Hematopoietic multipotent progenitor cell treated with erythropoietin and hydrocortisone succinate and interleukin-3 and kit ligand, for 17 days (in vitro differentiated cells): ENCODE data around the gene KANSL1.
"Not testable (repeated sequence)": the region's sequence is repeated elsewhere in the genome, so short reads cannot be mapped to it uniquely, and the experiment has no call there.

Source experiments
- DNase-seq: peaks from one replicate; pipeline ENCODE4 v3.0.0-alpha.2; 2015; ENCODE audit warnings: low spot score

KANSL1 gene

DNA sequence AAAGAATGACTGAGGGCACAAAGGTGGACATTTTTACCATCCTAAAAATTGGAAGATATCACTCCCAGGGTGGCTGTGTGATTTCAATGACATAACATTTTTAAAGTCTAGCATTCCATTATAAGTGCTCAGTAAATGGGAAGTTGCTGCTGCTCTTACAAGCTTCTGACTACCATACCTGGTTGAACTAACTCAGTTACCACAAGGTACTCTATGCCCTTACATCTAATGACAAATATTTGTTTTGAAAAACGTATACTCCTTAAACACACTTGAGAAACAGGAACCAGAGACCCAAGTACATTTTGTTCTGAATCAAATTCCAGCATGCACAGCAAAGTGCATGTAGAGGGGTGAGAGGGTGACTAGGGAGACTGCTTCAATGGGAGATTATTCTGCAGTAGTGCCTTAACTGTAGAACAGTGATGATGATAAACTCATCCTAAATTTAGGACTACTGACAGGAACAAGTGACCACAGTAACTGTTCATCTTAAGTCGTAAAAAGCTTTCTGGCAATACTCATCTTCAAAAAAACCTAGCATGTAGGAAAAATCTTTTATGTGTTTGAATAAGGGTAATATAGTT is 83.5 kb downstream of the KANSL1 start:
- no peak for DNase-seq

DNA sequence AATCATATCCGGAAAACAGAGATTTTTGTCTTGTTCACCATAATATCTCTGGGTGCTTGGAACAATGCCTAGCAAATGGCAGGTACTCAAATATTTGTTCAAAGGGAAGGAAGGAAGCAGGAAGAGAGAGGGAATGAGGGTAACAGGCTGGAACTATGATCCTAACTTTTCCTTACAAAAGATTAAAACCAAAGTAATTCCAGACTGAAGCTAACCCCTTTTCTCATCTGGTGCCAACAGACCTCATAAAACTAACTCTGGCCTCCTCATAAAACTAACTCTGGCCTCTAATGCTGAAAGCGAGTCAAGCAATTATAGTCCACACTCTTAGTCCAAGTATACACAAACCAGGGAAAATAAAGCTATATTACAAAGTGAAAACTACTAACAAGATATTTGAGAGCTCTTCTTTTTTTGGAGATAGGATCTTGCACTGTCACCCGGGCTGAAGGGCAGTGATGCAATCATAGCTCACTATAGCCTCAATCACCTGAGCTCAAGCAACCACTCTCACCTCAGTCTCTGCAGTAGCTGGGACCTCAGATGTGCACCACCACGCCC is 84.6 kb downstream of the KANSL1 start:
- no peak for DNase-seq

DNA sequence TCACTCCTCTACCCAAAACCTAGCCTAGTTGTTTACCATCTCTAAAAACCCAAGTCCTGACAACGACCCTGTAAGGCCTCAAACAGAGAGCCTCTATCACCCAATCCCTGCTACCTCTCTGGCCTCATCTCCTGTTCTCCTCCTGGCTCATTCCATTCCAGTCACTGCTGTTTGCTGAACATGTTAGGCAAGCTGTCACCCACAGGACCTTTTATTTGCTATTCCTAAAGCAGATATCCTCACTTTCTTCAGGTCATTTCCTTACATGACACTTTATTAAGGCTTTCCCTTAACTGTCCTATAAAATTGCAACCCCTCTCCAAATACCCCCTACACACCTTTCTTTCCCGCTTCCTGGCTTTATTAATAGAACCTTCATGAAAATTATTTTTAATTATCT is 85.1 kb downstream of the KANSL1 start:
- DNase-seq: no peak

DNA sequence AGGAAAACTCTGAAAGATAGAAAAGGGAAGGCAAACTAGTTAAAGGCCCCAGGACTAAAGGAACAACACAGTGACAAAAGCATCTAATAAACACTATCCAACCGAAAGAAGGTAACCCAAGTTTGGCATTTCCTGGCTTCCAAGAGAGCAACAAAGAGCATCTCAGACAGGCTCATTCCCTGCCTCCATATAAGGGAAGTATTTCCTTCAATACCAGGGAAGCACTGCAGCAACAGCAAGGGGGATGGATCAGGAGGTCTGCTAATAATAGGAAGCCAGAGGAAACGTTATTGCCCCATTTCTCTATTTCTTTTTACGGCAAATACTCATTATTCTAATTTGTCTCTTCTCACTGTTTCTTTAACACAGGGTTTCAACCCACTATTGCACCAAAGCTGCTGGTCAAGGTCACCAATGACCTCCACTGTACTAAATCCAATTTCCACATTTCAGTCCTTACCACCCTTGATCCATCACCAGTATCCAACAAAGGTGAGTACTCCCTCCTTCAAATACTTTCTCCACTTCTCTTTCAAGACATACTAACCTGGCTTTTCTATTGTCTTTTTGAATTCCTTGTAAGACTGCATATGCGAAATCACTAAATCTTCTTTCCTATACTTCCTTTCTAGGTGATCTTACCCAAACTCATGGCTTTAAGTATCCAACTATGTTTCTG is 86.1 kb downstream of the KANSL1 start:
- DNase-seq: no peak

DNA sequence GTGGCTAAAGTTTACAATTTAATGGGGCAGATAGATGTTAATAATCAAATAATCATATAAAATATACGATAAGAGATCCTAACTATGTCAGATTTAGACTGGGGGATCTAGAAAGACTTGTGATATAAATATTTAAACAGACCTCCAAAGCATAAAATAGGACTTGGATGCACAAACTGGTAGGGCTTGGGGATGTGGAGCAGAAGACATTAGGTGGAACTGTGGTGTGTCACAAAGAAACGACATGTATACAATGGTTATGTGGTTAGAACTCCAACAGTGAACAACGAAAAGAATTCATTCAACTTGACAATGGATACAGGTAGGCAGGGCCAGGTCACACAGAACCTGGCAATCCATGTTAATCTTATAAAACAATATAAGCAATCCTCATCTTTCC is 90.4 kb downstream of the KANSL1 start:
- not testable (repeated sequence) for DNase-seq

DNA sequence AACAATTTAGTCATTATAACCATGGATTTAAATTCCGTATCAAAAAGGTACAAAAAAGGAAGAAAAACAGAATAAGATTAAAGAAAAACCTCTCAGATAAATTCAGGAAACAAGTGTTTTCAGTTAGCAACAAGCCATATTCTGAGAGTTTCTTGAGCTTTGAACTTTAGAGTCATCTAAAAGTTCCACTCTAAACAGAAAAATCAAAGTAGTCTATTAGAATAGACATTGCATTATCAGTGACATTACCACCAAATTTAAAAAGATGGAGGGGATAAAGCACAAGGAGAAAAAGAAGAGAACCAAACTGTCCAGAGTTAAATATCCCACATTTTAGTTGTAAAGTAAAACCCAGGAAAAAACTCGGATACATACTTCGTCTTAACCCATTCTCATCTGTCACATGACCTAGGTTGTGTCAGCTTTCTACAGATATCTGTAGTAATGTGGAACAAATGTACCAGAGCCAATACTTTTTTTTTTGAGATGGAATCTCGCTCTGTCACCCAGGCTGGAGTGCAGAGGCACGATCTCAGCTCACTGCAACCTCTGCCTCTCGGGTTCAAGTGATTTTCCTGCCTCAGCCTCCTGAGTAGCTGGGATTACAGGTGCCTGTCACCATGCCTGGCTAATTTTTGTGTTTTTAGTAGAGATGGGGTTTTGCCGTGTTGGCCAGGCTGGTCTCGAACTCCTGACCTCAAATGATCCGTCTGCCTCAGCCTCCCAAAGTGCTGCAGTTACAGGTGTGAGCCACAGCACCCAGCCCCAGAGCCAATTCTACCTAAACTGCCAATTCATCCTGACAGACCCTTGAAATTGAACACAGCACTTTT is 91.2 kb downstream of the KANSL1 start:
- not testable (repeated sequence) for DNase-seq

DNA sequence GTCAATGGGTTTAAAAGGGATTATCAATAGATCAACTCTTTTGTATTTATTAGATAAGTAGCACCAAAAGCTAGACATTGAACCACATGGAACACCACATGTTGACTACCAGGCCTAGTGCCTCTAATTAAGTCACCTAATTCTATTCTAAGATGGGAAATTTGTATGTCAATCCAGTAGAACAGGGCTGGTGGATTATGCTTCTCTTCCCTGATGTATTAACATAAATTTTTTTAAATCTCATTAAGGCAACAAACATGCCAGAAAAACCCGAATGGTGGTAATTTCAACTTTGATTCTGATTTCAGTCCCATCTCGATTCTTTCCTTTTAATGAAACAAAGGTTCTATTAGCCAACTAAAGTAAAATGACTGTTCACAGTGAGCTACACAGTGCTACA is 92.6 kb downstream of the KANSL1 start:
- no peak for DNase-seq

DNA sequence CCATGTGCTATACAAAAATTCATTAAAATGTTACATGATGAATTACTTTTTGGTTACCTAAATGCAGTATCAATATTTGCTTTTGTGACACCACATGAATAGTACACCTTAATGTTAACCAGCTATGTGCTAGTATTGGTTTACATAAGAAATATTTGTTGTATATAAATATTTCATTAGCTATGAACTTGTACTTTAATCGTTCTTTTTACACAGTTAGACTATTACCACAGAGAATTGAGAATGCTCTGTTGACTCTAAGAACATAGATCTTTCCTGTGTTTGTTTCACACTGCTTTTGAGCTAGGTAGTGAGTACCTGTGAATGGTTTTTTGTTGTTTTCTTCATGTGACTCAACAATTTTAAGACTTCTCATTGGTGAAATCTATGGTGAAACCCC is 93.4 kb downstream of the KANSL1 start:
- no peak for DNase-seq

DNA sequence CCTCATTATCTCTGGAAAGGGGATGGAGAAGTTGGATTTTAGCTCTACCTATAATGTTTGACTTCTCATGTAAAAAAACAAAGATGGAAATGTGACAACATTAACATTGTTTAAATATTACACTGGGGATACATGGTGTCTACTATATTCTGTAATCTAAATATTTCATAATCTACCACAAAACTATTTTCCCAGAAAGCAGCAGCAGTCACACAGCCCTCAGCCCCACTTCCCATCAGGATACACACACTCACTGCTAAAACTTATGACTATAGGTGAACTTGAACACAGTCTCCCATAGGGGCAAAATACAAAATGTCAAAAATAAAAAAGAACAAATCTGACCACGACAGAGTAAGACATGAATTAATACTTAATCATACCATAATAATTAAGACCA is 95.7 kb downstream of the KANSL1 start:
- no peak for DNase-seq

DNA sequence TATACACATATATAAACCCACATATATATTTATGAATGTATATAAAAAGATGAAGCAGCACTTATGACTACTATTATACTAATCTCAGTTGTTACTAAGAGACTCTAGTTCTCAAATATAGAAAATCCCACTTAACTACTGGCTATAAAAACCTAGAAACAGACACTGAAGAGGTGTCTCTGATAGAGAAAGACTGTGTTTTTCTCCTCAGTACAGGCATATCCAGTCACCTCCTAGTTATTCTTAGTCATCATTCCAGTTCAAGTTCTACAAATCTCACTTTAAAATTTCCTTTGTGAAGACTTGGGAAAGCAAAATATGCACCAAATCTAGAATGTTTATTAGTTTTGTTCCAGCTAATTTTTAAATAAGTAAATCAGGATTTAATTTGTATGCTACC is 100.2 kb downstream of the KANSL1 start:
- no peak for DNase-seq

DNA sequence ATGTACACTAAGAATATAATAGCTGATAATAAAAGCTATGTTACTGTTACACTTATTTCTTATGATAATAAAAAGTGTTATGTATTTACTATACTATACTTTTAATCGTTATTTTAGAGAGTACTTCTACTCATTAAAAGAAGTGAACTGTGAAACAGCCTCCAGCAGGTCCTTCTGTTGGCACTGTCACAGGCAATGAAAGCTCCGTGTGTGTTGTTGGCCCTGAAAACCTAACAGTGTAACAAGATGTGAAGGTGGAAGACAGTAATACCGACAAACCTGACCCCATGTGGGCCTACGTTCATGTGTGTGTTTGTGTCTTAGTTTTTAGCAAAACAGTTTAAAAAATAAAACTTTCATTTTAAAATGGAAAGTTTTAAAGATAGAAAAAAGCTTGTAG is 102.4 kb downstream of the KANSL1 start:
- no peak for DNase-seq

DNA sequence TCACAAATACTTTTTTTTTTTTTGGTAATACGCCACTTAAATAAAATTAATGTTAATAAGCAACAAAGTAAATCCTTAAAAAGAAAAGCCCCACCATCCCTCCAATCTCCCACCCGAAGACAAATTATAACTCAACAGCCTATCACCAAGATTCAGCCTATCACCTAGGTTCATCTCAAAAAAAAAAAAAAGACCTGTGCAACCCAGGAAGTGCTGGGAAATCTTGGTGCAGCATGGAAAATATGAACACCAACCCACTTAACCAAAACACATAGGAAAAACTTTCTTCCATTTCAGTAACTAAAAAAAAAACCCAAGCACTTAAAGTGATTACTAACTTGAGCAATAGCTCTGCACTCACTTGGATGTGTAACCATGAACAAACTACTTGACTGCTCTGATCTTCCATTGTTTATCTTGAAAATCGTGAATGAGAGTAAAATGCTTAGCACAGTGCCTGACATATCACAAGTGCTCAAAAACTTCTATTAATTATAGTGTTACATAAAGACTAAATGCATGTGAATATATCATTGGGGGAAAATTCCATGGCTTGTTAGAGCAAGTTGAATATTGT is 103.8 kb downstream of the KANSL1 start:
- no peak for DNase-seq

DNA sequence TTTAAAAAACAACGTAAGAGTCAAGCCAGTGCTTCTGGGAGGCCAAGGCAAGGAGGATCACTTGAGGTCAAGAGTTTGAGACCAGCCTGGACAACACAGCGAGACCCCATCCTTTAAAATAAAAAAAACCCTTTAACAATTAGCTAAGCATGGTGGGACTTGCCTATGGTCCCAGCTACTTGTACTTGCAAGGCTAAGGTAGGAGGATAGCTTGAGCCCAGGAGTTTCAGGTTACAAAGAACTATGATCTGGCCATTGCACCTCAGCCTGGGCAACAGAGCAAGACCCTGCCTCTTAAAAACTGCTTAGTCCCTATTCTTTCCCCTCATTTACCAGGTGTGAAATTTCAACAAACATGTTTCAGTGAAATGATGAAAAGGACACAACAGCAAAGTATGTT is 104.6 kb downstream of the KANSL1 start:
- no peak for DNase-seq

DNA sequence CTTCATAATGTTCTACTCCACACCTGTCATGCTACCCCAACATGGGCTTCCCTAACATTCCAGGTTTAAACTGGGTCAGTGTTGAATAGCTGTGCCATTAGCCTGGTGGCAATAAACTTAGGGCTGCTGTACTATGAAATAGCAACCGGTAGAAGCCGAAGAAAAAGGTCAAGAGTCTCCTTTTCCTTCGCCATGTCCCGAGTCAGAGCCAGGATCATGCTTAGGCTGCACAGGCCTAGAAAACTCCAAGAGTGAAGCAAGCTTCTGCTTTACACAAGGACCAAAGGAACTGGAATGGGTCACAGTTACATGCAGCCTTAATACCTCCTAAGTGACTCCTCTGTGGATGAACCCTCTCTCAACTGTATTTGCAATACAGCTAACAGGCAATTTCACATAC is 105.4 kb downstream of the KANSL1 start:
- not testable (repeated sequence) for DNase-seq

DNA sequence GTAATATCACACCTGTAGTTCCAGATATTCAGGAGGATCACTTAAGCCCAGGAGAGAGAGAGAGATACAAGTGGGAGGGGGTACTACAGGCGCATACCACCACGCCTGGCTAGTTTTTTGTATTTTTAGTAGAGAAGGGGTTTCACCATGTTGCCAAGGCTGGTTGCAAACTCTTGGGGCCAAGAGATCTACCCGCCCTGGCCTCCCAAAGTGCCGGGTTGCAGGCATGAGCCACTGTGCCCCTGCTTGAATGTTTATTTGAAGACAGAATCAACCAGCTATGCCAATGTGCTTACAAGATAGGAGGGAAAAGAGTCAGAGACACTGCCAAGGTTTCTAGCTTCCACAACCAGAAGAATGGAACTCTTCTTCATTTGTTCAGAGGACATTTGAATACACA is 106.4 kb downstream of the KANSL1 start:
- DNase-seq: no peak

DNA sequence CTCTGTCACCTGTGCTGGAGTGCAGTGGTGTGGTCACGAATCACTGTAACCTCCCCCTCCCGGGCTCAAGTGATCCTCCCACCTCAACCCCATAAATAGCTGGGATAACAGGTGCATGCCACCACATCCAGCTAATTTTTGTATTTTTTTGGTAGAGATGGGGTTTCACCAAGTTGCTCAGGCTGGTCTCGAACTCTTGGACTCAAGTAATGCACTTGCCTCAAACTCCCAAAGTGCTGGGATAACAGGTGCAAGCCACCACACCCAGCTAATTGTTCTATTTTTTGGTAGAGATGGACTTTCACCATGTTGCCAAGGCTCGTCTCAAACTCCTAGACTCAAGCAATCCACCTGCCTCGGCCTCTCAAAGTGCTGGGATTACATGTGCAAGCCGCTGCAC is 107.7 kb downstream of the KANSL1 start:
- no peak for DNase-seq

DNA sequence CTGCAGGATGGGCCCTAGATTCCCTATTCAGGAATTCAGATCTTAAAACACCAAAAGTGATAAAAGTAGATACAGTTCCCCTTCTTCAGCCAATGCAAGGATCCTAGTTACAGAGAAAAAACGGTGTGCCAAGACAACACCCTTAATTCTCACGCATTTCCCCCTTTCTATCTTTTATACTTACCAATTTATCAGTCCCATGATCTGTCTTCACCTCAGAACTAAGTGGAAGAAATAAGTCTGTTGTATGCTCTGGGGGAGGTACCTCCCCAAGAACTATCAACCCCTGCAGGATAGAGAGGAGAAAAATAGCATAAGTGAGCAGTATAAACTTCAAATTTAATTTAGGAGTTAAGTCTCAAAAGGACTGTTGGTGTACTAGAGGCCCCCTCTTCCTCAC is 111.0 kb downstream of the KANSL1 start:
- no peak for DNase-seq

DNA sequence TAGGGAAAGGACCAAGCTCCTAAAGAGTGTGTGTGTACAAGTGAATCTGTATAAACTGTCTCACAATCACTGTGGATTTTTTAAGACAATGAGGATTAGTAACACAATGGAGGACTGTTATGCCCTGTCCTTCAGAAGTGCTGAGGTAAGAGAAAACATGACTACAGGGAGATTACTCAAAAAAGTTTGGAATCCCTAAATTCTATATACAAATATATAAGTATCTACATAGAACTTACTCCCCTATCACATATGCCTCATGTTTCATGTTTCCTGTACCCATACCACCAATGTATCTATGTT is 112.3 kb downstream of the KANSL1 start:
- DNase-seq: no peak

DNA sequence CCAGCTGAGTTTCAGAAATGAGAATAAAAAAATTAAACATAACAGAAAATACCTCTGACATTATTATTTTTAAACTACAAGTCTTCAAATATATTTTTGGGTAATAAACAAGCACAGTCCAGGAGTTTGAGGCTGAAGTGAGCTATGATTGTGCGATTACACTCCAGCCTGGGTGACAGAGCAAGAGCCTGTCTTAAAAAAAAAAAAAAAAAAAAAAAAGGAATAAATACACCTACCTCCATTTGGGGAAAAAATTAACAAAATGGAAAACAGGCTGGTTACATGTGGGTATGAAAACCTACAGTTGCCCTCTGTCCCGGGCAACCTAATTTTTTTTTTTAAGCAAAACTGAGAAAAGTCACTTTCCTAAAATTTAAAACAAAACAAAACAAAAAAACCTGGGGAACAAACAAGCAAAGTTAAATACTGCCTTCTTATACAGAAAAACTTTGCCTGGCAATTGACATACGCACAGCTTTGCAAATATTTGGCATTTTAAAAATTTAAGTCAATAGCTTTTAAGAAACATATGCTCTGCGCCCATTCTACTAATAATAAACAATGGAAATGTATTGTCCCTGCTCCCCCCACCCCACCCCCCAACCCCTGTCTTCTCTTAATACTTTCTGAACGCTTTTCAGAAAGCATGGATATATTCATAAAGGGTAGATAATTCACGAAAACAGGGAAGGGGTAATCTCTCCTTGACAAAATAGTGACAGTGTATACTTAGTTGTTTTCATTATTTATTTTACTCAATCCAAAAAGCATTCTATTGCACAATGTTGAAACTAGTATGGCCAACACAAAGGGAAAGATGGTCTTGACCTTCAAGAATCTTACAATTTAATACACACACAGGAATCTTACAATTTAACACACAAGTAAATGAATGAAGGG is 112.9 kb downstream of the KANSL1 start:
- no peak for DNase-seq

DNA sequence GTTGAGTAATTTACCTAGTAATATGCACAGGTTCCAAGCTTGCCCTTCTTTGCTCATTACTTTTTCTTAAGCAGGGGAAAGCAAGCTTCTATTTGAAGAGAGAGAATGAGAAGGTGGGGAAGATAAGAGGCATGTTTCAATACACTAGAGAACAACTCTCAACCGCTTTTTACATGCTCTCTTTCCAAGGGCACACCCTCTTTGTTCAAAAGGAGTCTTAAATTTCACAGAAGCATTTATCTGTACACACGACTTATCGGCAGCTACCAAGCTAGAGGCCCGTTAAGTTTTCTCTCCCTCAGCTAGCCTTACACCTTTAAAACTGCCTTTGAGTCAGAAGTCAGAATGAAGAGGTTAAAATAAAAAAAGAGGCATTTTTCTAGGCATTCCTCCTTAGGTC is 114.6 kb downstream of the KANSL1 start:
- DNase-seq: peak; percentile 43

DNA sequence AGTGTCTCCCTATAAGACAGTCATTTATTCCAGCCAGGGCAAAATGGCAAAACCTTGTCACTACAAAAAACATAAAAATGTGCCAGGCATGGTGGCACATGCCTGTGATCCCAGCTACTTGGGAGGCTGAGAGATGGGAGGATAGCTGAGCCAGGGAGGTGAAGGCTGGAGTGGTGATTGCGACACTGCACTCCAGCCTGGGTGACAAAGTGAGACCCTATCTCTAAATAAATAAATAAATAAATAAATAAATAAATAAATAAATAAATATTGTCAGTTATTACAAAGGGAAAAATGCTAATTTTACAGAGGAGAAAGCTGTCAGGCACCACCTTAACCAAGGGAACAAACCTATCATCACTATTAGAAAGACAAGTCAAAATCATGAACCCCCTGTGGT is 118.7 kb downstream of the KANSL1 start:
- DNase-seq: no peak

DNA sequence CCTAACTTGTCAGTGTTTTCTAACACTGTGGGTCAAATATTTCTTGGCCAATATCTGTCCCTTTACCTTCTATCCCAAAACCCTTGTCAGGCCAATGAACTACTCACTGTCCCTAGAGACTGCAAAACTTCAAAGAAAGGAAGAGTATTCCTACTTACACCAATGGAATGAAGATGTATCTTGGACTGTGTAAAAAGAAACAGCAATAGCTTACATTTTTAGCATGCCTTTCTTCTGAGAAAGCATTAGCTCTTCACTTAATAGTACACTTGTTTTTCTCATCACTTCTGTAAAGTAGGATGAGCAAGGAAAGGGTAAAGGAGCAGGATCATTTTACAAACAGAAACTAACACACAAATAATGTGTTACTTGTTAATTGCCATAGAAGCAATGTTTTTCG is 120.2 kb downstream of the KANSL1 start:
- no peak for DNase-seq
